Esophagus muscularis mucosa (tissue), 4 donors: ENCODE results near the gene OSBPL3. TPM values are rescaled to one million over a fixed set of nuclear protein-coding genes. Genes with fewer than 3 reads are reported as not detected.

Experiments
- DNase-seq: peaks from one replicate; pipeline ENCODE4 v3.0.0-alpha.2; 2017; ENCODE audit errors: extremely low spot score
- H3K27ac ChIP-seq, 4 donors: fragments of 200-600 bp; sonication (generic); replicated peaks in 1 of 4; 1 replicate in 3 of 4; 2 replicates in 1 of 4; pipeline ENCODE4 v1.5.1; 2016 to 2019; ENCODE audit warnings: mild to moderate bottlenecking in 1 of 4
- H3K27me3 ChIP-seq, 4 donors: fragments of 200-600 bp; sonication (generic); one replicate each; pipeline versions ENCODE4 v1.5.1 to v1.6.0; 2016 to 2019
- H3K36me3 ChIP-seq, 4 donors: fragments of 200-600 bp; sonication (generic); one replicate each; pipeline ENCODE4 v1.5.1; 2016 to 2019
- H3K4me1 ChIP-seq, 4 donors: fragments of 200-600 bp; sonication (generic); one replicate each; pipeline ENCODE4 v1.5.1; 2016 to 2019
- H3K4me3 ChIP-seq, 4 donors: fragments of 200-600 bp; sonication (generic); 1 replicate in 2 of 4; 2 replicates in 2 of 4; pipeline ENCODE4 v1.5.1; 2016 to 2019; ENCODE audit warnings: mild to moderate bottlenecking in 4 of 4, moderate library complexity in 1 of 4
- H3K9me3 ChIP-seq, 4 donors: fragments of 200-600 bp; sonication (generic); 1 replicate in 3 of 4; 2 replicates in 1 of 4; pipeline ENCODE4 v1.5.1; 2016 to 2019
- EP300 ChIP-seq: sonication (generic); formaldehyde crosslinking; IDR thresholded peaks from one replicate; pipeline ENCODE4 v1.6.1; 2017; ENCODE audit warnings: antibody characterized with exemption
- POLR2A ChIP-seq: fragments of 450-650 bp; IDR thresholded peaks from one replicate; pipeline ENCODE4 v1.6.1; 2017; ENCODE audit warnings: antibody characterized with exemption, moderate library complexity, mild to moderate bottlenecking, low read depth
- POLR2AphosphoS5 ChIP-seq, 2 donors: sonication (generic); formaldehyde crosslinking; IDR thresholded peaks; one replicate each; pipeline ENCODE4 v1.6.1; 2017; ENCODE audit warnings: antibody characterized with exemption in 2 of 2
- WGBS: methylation state at CpG from one replicate; pipeline ENCODE4 v1.1.5; 2018; 5-methylcytosine and 5-hydroxymethylcytosine counted together
- intact Hi-C: fragments of 100-400 bp; cut with DNase I; formaldehyde crosslinking; loops from one replicate; pipeline ENCODE4 v1.15.1; 2023
- total RNA-seq, 4 donors: library from RNA; depleted of rRNA; stranded (reverse); fragments of >200 nt; gene quantifications; one replicate each; pipeline versions ENCODE4 v1.1.0 to v1.2.1, GENCODE V29; 2016
- TF ChIP-seq, protein P1 (sequence below), 3 experiments: fragments of 200-600 bp in 2 of 3; fragments of 450-650 bp in 1 of 3; sonication (generic) in 2 of 3; IDR thresholded peaks; one replicate each; pipeline ENCODE4 v1.5.1; 2017 to 2019; ENCODE audit warnings: antibody characterized with exemption in 3 of 3, mild to moderate bottlenecking in 2 of 3, moderate library complexity in 1 of 3

OSBPL3 gene
- total RNA-seq, 4 donors from 2014 or later, result 2.6 to 4.6 (median 3.3) TPM

GRCh38 chr7:24873944-24874343 lies 106.0 kb downstream of the OSBPL3 start:
- Histone ChIP-seq H3K9me3 (no peaks in the 10 kb centered on the region), H3K27me3 (no peaks in the 10 kb centered on the region), H3K4me3 (no peak overlapping the region), H3K4me1 (no peaks in the 10 kb centered on the region), H3K36me3 (no peaks in the 10 kb centered on the region), H3K27ac (no peak overlapping the region)
- intact Hi-C loops, result no loop called here
- TF ChIP-seq EP300, result no peak
- WGBS, result 88% methylated on average over 4 of the region's 4 CpGs
- DNase-seq, result no peak

DNA sequence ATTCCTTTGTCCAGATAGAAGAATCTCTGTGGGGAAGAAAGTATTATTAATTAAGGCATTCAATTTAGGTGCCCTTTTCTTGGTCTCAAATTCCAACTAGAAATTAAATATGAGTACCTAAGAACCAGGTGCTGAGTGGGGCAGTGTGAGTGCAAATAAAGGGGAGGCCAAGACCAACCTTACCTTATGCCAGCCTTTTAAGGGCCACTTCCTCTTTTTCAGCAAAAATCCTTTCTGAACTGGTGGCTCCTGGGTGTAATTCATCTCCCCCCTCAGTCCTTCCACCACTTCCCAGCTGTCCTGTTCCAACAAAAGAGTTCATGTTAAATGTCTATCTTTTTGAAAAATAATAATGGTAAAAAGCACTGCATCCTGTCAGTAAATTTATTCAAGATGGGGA lies 108.2 kb downstream of the OSBPL3 start:
- Histone ChIP-seq H3K27me3 (no peaks in the 10 kb centered on the region), H3K36me3 (no peaks in the 10 kb centered on the region), H3K9me3 (no peaks in the 10 kb centered on the region), H3K4me1 (no peaks in the 10 kb centered on the region), H3K4me3 (no peak overlapping the region), H3K27ac (no peak overlapping the region)
- intact Hi-C loops, result no loop called here
- TF ChIP-seq POLR2AphosphoS5 (IDR thresholded peaks at IDR 0.05) (no peak), POLR2A (no peak), EP300 (no peak)
- TF ChIP-seq, protein P1, sequence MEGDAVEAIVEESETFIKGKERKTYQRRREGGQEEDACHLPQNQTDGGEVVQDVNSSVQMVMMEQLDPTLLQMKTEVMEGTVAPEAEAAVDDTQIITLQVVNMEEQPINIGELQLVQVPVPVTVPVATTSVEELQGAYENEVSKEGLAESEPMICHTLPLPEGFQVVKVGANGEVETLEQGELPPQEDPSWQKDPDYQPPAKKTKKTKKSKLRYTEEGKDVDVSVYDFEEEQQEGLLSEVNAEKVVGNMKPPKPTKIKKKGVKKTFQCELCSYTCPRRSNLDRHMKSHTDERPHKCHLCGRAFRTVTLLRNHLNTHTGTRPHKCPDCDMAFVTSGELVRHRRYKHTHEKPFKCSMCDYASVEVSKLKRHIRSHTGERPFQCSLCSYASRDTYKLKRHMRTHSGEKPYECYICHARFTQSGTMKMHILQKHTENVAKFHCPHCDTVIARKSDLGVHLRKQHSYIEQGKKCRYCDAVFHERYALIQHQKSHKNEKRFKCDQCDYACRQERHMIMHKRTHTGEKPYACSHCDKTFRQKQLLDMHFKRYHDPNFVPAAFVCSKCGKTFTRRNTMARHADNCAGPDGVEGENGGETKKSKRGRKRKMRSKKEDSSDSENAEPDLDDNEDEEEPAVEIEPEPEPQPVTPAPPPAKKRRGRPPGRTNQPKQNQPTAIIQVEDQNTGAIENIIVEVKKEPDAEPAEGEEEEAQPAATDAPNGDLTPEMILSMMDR (IDR thresholded peaks at IDR 0.05), result no peak
- no peak for DNase-seq

DNA sequence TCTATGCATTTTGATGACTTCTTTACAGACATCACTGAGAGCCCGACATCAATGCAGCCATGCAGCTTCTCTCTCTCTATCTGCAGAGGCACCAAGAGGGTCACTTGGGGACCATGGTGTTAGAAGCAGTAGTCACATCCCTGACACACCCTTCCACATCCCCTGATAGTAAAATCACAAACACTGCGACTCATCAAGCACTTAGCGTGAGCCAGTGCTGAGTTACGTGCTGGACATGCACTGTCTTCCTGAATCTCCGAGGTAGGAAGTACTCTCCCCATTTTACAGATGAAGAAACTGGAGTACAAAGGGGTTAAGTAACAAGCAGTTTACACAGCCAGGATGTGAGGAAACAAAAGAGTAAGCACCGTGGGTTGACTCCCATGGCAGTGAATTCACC lies 109.2 kb downstream of the OSBPL3 start:
- intact Hi-C loops, result no loop called here
- Histone ChIP-seq H3K4me1 (no peaks in the 10 kb centered on the region), H3K4me3 (no peak overlapping the region), H3K36me3 (peaks cover 0 to under 1% (median 0%) of the 10 kb centered on the region in 4 donors), H3K27ac (no peak overlapping the region), H3K9me3 (no peaks in the 10 kb centered on the region), H3K27me3 (no peaks in the 10 kb centered on the region)
- TF ChIP-seq EP300 (no peak), POLR2AphosphoS5 (IDR thresholded peaks at IDR 0.05) (no peak), POLR2A (no peak)
- TF ChIP-seq, protein P1 (IDR thresholded peaks at IDR 0.05), result no peak
- 94% methylated on average over 6 of the region's 6 CpGs for WGBS
- no peak for DNase-seq

- Histone ChIP-seq H3K4me3 (no peak overlapping the region), H3K36me3 (peaks cover 0 to 7% (median 3%) of the 10 kb centered on the region in 4 donors), H3K27me3 (no peaks in the 10 kb centered on the region), H3K9me3 (no peaks in the 10 kb centered on the region), H3K4me1 (no peaks in the 10 kb centered on the region), H3K27ac (no peak overlapping the region)
- TF ChIP-seq EP300 (no peak), POLR2A (no peak), POLR2AphosphoS5 (IDR thresholded peaks at IDR 0.05) (no peak)
- TF ChIP-seq, protein P1 (IDR thresholded peaks at IDR 0.05), result no peak
- intact Hi-C loops, result no loop called here
- no peak for DNase-seq
- WGBS, result 84% methylated on average over 2 of the region's 2 CpGs
Measured at GRCh38 chr7:24869572-24869971, 110.4 kb downstream of the OSBPL3 start.

DNA sequence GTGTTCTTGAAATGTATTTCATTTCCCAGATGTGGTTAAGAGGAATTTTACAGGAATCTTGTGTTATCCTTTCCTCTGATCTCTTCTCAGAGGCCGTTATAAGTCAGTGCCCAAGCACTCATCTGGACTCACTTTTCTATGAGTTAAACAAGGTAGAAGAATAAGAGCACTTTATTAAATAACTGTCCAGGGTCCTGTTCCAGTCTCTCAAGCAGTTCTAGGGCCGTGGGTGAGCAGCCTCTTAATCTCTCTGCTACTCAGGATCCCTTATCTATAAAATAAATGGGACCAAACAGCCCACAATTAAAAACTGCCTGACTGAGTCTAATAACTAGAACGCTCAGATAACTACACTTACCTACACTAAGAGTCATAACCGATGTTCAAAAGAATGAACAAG lies 111.2 kb downstream of the OSBPL3 start:
- no peaks in the 10 kb centered on the region for H3K4me1 ChIP-seq
- intact Hi-C loops, result no loop called here
- no peaks in the 10 kb centered on the region for H3K9me3 ChIP-seq
- H3K4me3 ChIP-seq, result no peak overlapping the region
- H3K27ac ChIP-seq, result no peak overlapping the region
- peaks cover 0 to 12% (median 3%) of the 10 kb centered on the region in 4 donors for H3K36me3 ChIP-seq
- 68% methylated on average over 4 of the region's 4 CpGs for WGBS
- DNase-seq, result no peak
- TF ChIP-seq POLR2A, result no peak
- no peak for TF ChIP-seq POLR2AphosphoS5 (IDR thresholded peaks at IDR 0.05)
- no peaks in the 10 kb centered on the region for H3K27me3 ChIP-seq

DNA sequence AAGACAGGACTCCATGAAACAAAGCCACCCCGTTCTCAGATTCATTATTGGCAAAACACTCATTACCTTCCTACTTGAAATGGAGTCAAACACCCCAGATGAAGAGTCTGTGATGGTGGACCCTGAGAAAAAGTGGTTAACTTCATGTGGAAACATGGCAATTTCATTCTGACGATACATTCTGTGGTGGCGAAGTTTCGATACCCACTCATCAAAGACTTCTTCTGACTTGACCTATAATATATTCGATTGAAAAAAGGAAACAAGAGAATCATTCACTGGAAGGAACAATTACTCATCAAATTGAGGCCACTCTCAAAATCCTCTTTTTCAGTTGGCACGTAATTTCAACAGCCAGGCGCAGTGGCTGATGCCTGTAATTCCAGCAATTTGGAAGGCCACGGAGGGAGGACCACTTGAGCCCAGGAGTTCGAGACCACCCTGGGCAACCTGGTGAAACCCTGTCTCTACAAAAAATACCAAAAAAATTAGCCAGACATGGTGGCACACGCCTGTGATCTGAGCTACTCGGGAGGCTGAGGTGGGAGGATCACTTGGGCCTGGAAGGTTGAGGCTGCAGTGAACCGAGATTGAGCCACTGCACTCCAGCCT lies 113.9 kb downstream of the OSBPL3 start:
- no peaks in the 10 kb centered on the region for H3K4me1 ChIP-seq
- no peaks in the 10 kb centered on the region for H3K9me3 ChIP-seq
- no peaks in the 10 kb centered on the region for H3K27me3 ChIP-seq
- intact Hi-C loops, result no loop called here
- H3K27ac ChIP-seq, result no peak overlapping the region
- TF ChIP-seq POLR2AphosphoS5 (IDR thresholded peaks at IDR 0.05), result no peak
- TF ChIP-seq, protein P1 (IDR thresholded peaks at IDR 0.05), result no peak
- no peak for TF ChIP-seq POLR2A
- no peak for TF ChIP-seq EP300
- H3K4me3 ChIP-seq, result no peak overlapping the region
- no peak for DNase-seq
- H3K36me3 ChIP-seq, result peaks cover 0 to 24% (median 10%) of the 10 kb centered on the region in 4 donors
- WGBS, result 94% methylated on average over 12 of the region's 12 CpGs
